A549 (cell line): ENCODE measurements around the gene RHBDL1. TPM values are rescaled to one million over a fixed set of nuclear protein-coding genes. Genes with fewer than 3 reads are reported as not detected.

Experiments used
- ATAC-seq, 2 experiments: fragments of 200-7000 bp in 1 of 2; fragments of >200 bp in 1 of 2; cut with Nextera tagmentation in 1 of 2; cut with Tn5 transposase in 1 of 2; 3 replicates each; pipeline versions ENCODE4 v1.8.0 to v1.9.1; 2018 to 2020; ENCODE audit warnings: mild to moderate bottlenecking in 1 of 2, moderate library complexity in 1 of 2
- CTCF ChIA-PET: fragments of 300-600 bp; sonication (Branson Sonifier 250); formaldehyde crosslinking; extraction: SDS; loops from one replicate; lab custom pipeline; 2021; ENCODE audit warnings: antibody characterized with exemption, inconsistent platforms; lab: Yijun Ruan, JAX
- POLR2A ChIA-PET: fragments of 350-600 bp; formaldehyde crosslinking; extraction: SDS; loops from one replicate; lab custom pipeline; 2021; ENCODE audit warnings: antibody characterized with exemption, inconsistent platforms; lab: Yijun Ruan, JAX
- DNase-seq, 2 experiments: peaks; one replicate each; pipeline versions ENCODE4 v3.0.0 to v3.0.0-alpha.2; 2011 to 2016; ENCODE audit warnings: low read depth in 1 of 2, low spot score in 1 of 2
- FAIRE-seq: peaks from 2 replicates; lab custom pipeline; 2011; peaks lifted over from hg19 to GRCh38; lab: Jason Lieb, UNC
- H3K27ac ChIP-seq, 2 experiments: fragments of >200 bp; sonication (Bioruptor Twin); formaldehyde crosslinking; 3 replicates each; pipeline ENCODE4 v1.5.1; 2016 to 2017
- H3K4me1 ChIP-seq: fragments of >200 bp; sonication (Bioruptor Twin); formaldehyde crosslinking; 3 replicates; pipeline ENCODE4 v1.6.1; 2016
- H3K4me2 ChIP-seq: fragments of >200 bp; sonication (Bioruptor Twin); formaldehyde crosslinking; 3 replicates; pipeline ENCODE4 v1.6.1; 2016
- H3K4me3 ChIP-seq: fragments of >200 bp; sonication (Bioruptor Twin); formaldehyde crosslinking; 3 replicates; pipeline ENCODE4 v1.5.1; 2016
- H3K9me3 ChIP-seq: fragments of >200 bp; sonication (Bioruptor Twin); formaldehyde crosslinking; 3 replicates; pipeline ENCODE4 v1.6.1; 2016
- CBX8 ChIP-seq: fragments of 200-600 bp; sonication (generic); IDR thresholded peaks from 2 replicates; pipeline ENCODE4 v1.6.1; 2016
- EP300 ChIP-seq, 2 experiments: fragments of >200 bp; sonication (Bioruptor Twin); formaldehyde crosslinking; IDR thresholded peaks; 2 replicates in 1 of 2; 3 replicates in 1 of 2; pipeline ENCODE4 v1.6.1; 2016 to 2017
- FOXS1 ChIP-seq: fragments of 250-450 bp; sonication (Bioruptor Pico); IDR thresholded peaks from 2 replicates; pipeline ENCODE4 v1.5.0; 2020; ENCODE audit warnings: mild to moderate bottlenecking, moderate library complexity
- GATA3 ChIP-seq: IDR thresholded peaks from 2 replicates; pipeline ENCODE4 v1.6.1; 2012; ENCODE audit warnings: borderline replicate concordance
- HEYL ChIP-seq: fragments of 250-450 bp; sonication (Bioruptor Pico); IDR thresholded peaks from 2 replicates; pipeline ENCODE4 v1.8.0; 2021; ENCODE audit warnings: mild to moderate bottlenecking, moderate library complexity
- HOXB13 ChIP-seq: fragments of 250-450 bp; sonication (Bioruptor Pico); IDR thresholded peaks from 2 replicates; pipeline ENCODE4 v1.5.0; 2020; ENCODE audit warnings: low read depth, mild to moderate bottlenecking, moderate library complexity
- HOXB5 ChIP-seq: fragments of 250-450 bp; sonication (Bioruptor Pico); IDR thresholded peaks from 2 replicates; pipeline ENCODE4 v1.5.0; 2020; ENCODE audit warnings: mild to moderate bottlenecking, moderate library complexity
- MAFK ChIP-seq: fragments of 450-650 bp; IDR thresholded peaks from 2 replicates; pipeline ENCODE4 v1.6.1; 2014; ENCODE audit not compliant: partially characterized antibody
- MAX ChIP-seq: IDR thresholded peaks from 2 replicates; pipeline ENCODE4 v1.6.1; 2012
- MAZ ChIP-seq: fragments of 150-350 bp; IDR thresholded peaks from 2 replicates; pipeline ENCODE4 v1.6.1; 2014; ENCODE audit warnings: antibody characterized with exemption, low read depth, low read length, borderline replicate concordance
- MYC ChIP-seq: IDR thresholded peaks from 2 replicates; pipeline ENCODE4 v1.6.1; 2012; ENCODE audit warnings: mild to moderate bottlenecking, inconsistent platforms, low read length, improper control_type of control experiment, borderline replicate concordance
- PHF8 ChIP-seq: fragments of 200-600 bp; sonication (generic); IDR thresholded peaks from 2 replicates; pipeline ENCODE4 v1.6.1; 2016; ENCODE audit warnings: low read depth, mild to moderate bottlenecking, antibody characterized with exemption, moderate library complexity, borderline replicate concordance
- RCOR1 ChIP-seq: fragments of 150-350 bp; IDR thresholded peaks from 2 replicates; pipeline ENCODE4 v1.6.1; 2014; ENCODE audit warnings: antibody characterized with exemption, low read length, low read depth
- REST ChIP-seq: fragments of 200-600 bp; sonication (generic); IDR thresholded peaks from 2 replicates; pipeline ENCODE4 v1.6.1; 2016; ENCODE audit warnings: antibody characterized with exemption, mild to moderate bottlenecking, moderate library complexity
- RFX5 ChIP-seq: fragments of 450-650 bp; IDR thresholded peaks from 2 replicates; pipeline ENCODE4 v1.7.1; 2014; ENCODE audit warnings: antibody characterized with exemption, mild to moderate bottlenecking, moderate library complexity
- SREBF2 ChIP-seq: fragments of 450-650 bp; IDR thresholded peaks from 2 replicates; pipeline ENCODE4 v1.6.1; 2014; ENCODE audit warnings: mild to moderate bottlenecking, moderate library complexity
- ZFP36 ChIP-seq: fragments of 450-650 bp; IDR thresholded peaks from 2 replicates; pipeline ENCODE4 v1.6.1; 2014; ENCODE audit warnings: borderline replicate concordance; ENCODE audit not compliant: partially characterized antibody
- WGBS: methylation state at CpG from one replicate; pipeline ENCODE4 v1.1.6; 2017; ENCODE audit errors: missing lambda C conversion rate; 5-methylcytosine and 5-hydroxymethylcytosine counted together
- polyA plus RNA-seq, 4 experiments: library from polyadenylated mRNA; depleted of rRNA in 3 of 4; stranded (reverse); fragments of >200 nt; fragmentation: RNase III in 1 of 4; extraction: RNeasy Plus Mini Kit Qiagen cat#74134 plus additional on column Dnase treatment in 1 of 4; gene quantifications; 2 replicates in 3 of 4; 3 replicates in 1 of 4; pipeline ENCODE4 v1.2.3, GENCODE V29; 2011 to 2017
- TF ChIP-seq, protein P1 (sequence below): IDR thresholded peaks from 2 replicates; pipeline ENCODE4 v1.6.1; 2012
- TF ChIP-seq, protein P2 (sequence below): IDR thresholded peaks from 2 replicates; pipeline ENCODE4 v1.6.1; 2012; ENCODE audit warnings: low read depth, borderline replicate concordance
- TF ChIP-seq, protein P3 (sequence below): fragments of 450-650 bp; IDR thresholded peaks from 2 replicates; pipeline ENCODE4 v1.6.1; 2014; ENCODE audit warnings: antibody characterized with exemption
- TF ChIP-seq, protein P4 (sequence below): fragments of 250-450 bp; sonication (Bioruptor Pico); IDR thresholded peaks from 2 replicates; pipeline ENCODE4 v1.5.0; 2020; ENCODE audit warnings: low read depth, mild to moderate bottlenecking, moderate library complexity

RHBDL1 gene
- polyA plus RNA-seq, 2 of the 4 experiments (the other 2 are of a cell fraction) = 0.56 to 1.4 TPM

DNA sequence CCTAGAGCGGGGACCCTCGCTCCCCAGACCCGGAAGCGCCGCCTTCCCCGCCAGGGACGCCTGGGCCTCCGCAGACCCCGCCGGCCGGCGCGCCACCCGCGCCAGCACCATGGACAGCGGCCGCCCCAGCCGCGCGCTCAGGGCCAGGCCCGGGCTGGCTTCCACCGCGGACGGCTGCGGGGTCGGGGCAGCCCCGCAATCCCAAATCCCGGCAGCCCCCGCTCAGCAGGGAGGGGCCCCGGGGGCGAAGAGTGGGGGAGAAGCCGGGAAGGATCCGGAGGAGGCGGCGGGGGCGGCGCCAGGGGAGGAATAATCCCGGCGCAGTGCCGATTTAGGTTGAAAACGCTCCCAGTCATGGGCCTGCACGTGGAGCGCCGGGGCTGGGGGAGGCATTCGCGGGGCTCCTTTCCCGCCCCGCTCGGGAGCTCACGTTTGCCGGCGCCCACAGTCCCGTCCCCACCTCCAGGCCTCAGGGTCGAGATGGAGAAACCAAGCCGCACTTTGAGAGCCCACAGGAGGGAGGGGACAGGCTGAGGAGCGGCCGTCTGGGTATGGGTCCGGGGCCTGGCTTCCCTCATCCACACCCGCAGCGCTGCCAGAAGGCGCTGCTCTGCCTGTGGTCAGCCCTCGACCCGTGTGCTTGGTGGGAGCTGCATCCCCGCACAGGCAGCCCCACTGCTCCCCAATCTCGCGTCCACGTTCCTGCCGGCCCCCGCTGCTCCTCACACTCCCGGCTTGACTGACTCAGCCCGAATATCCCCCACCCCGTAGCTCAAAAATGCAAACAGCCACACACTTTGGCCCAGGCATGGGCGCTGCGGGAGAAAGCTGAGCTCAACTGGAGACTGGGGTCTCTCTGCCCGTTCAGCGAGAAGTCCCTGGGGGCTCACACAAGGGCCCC, 25.5 kb downstream of the RHBDL1 start:
- 12% methylated on average over 19 of the region's 76 CpGs for WGBS
- Histone ChIP-seq H3K4me3 (peak overlapping the region; percentile 21; the same call in 1 of the 3 replicates), H3K27ac (no peak overlapping the region), H3K9me3 (no peaks in the 10 kb centered on the region), H3K4me1 (peaks cover 19% of the 10 kb centered on the region), H3K4me2 (peak overlapping the region; percentile 78)
- ChIA-PET CTCF (interaction anchor here (2.2 to 4.1 kb wide), 3 partner anchors 10 to 84 kb away, joined by 9 to 33 read pairs (median 11); no protein-coding TSS in a partner anchor), POLR2A (interaction anchor here (1.4 kb wide), 1 partner anchor 20 kb away, joined by 3 read pairs; the partner anchor contains the start of gene ANTKMT)
- no peak for DNase-seq
- no peak for FAIRE-seq
- ATAC-seq = peak; percentile 36 to 64; a peak in 4 of 6 replicates
- TF ChIP-seq REST (peak; percentile 98), MAX (peak; percentile 31; the same call in 1 of the 2 replicates), ZFP36 (no peak)
- TF ChIP-seq, protein P1, sequence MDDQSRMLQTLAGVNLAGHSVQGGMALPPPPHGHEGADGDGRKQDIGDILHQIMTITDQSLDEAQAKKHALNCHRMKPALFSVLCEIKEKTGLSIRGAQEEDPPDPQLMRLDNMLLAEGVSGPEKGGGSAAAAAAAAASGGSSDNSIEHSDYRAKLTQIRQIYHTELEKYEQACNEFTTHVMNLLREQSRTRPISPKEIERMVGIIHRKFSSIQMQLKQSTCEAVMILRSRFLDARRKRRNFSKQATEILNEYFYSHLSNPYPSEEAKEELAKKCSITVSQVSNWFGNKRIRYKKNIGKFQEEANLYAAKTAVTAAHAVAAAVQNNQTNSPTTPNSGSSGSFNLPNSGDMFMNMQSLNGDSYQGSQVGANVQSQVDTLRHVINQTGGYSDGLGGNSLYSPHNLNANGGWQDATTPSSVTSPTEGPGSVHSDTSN = no peak

- 68% methylated on average over 19 of the region's 19 CpGs for WGBS
- POLR2A ChIA-PET = interaction anchor here (1.4 kb wide), 2 partner anchors 12 to 19 kb away, joined by 3 to 4 read pairs; partner anchors contain the start of genes ANTKMT and WDR24
- FAIRE-seq = no peak
Measured at GRCh38 chr16:702341-702740, 26.9 kb downstream of the RHBDL1 start.

DNA sequence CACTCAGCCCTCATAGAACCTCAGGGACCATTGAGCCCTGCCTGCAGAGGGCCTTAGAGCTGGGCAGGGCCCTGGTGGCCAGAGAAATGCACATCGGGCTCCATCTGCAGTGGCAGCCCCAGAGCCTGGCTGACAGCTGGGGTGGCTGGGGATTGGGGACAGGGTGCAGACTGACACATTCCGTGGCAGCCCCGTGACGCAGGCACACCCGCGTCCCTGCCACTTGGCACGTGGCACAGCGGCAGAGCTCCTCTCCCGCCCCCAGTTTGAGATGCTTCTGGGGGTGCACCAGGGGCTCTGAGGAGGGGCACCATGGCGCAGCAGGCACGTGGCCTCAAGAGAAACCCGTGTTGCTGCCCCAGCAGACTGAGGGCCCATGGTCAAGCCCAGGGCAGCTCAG, 27.9 kb downstream of the RHBDL1 start:
- Histone ChIP-seq H3K27ac (no peak overlapping the region), H3K9me3 (no peaks in the 10 kb centered on the region), H3K4me2 (no peak overlapping the region), H3K4me1 (peaks cover 33% of the 10 kb centered on the region), H3K4me3 (no peak overlapping the region)
- ChIA-PET POLR2A (interaction anchor here (1.4 kb wide), 1 partner anchor 13 kb away, joined by 4 read pairs; the partner anchor contains the start of gene WDR24), CTCF (interaction anchor here (1.1 to 25.1 kb wide), 10 partner anchors 7 to 83 kb away, joined by 3 to 656 read pairs (median 10); partner anchors contain the start of genes ANTKMT, CCDC78, CIAO3 and HAGHL)
- ATAC-seq = peak in 1 of 2 experiments; percentile 28; a peak in 3 of 6 replicates
- no peak for DNase-seq
- FAIRE-seq = no peak
- WGBS = 55% methylated on average over 6 of the region's 12 CpGs
- no peak for TF ChIP-seq GATA3
- no peak for TF ChIP-seq HEYL (CRISPR knock-in tag)
- no peak for TF ChIP-seq MYC
- TF ChIP-seq RFX5 = no peak
- TF ChIP-seq MAFK = no peak
- TF ChIP-seq, protein P2, sequence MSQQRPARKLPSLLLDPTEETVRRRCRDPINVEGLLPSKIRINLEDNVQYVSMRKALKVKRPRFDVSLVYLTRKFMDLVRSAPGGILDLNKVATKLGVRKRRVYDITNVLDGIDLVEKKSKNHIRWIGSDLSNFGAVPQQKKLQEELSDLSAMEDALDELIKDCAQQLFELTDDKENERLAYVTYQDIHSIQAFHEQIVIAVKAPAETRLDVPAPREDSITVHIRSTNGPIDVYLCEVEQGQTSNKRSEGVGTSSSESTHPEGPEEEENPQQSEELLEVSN = no peak
- no peak for TF ChIP-seq PHF8
- no peak for TF ChIP-seq EP300 (IDR thresholded peaks at IDR 0.05)
- no peak for TF ChIP-seq HOXB5 (CRISPR knock-in tag)
- TF ChIP-seq HOXB13 (CRISPR knock-in tag) = no peak
- no peak for TF ChIP-seq SREBF2
- TF ChIP-seq, protein P3, sequence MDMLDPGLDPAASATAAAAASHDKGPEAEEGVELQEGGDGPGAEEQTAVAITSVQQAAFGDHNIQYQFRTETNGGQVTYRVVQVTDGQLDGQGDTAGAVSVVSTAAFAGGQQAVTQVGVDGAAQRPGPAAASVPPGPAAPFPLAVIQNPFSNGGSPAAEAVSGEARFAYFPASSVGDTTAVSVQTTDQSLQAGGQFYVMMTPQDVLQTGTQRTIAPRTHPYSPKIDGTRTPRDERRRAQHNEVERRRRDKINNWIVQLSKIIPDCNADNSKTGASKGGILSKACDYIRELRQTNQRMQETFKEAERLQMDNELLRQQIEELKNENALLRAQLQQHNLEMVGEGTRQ = no peak
- TF ChIP-seq, protein P4, sequence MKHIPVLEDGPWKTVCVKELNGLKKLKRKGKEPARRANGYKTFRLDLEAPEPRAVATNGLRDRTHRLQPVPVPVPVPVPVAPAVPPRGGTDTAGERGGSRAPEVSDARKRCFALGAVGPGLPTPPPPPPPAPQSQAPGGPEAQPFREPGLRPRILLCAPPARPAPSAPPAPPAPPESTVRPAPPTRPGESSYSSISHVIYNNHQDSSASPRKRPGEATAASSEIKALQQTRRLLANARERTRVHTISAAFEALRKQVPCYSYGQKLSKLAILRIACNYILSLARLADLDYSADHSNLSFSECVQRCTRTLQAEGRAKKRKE (CRISPR knock-in tag) = no peak
- no peak for TF ChIP-seq FOXS1 (CRISPR knock-in tag)
- TF ChIP-seq MAZ = no peak

More at GRCh38 chr16:702341-702740, 26.9 kb downstream of the RHBDL1 start:
- Histone ChIP-seq H3K4me3 (no peak overlapping the region), H3K27ac (no peak overlapping the region), H3K4me1 (peaks cover 32% of the 10 kb centered on the region), H3K4me2 (no peak overlapping the region), H3K9me3 (no peaks in the 10 kb centered on the region)
- DNase-seq (no peak), ATAC-seq (no peak)
- TF ChIP-seq, protein P2 = no peak
- TF ChIP-seq MAZ = no peak
- TF ChIP-seq RCOR1 = no peak
- no peak for TF ChIP-seq GATA3
- TF ChIP-seq CBX8 = no peak
- CTCF ChIA-PET = interaction anchor here (1.7 to 25.1 kb wide), 5 partner anchors 9 to 83 kb away, joined by 9 to 656 read pairs (median 11); partner anchors contain the start of genes ANTKMT, CCDC78, CIAO3 and HAGHL
